NCI-H774 (cell line): Measurements from ENCODE around the gene DIAPH2.

Source experiments
- DNase-seq: peaks from one replicate; lab custom pipeline; 2025; lab: John Stamatoyannopoulos, UW

DIAPH2 gene

GRCh38 chrX:97175147-97175546 is 490.5 kb downstream of the DIAPH2 start:
- no peak for DNase-seq

GRCh38 chrX:97189668-97190067 is 505.0 kb downstream of the DIAPH2 start:
- no peak for DNase-seq

- DNase-seq: no peak
These were observed 514.9 kb downstream of the DIAPH2 start for GRCh38 chrX:97199501-97199900.

- DNase-seq: no peak
These were observed 515.8 kb downstream of the DIAPH2 start for GRCh38 chrX:97200454-97200853.

- no peak for DNase-seq
These were observed 525.9 kb downstream of the DIAPH2 start for GRCh38 chrX:97210501-97210900.

- DNase-seq: no peak
These were observed 526.4 kb downstream of the DIAPH2 start for GRCh38 chrX:97211070-97211469.

GRCh38 chrX:97215186-97215585 is 530.5 kb downstream of the DIAPH2 start:
- DNase-seq: no peak

- no peak for DNase-seq
These were observed 539.5 kb downstream of the DIAPH2 start for GRCh38 chrX:97224148-97224547.

- DNase-seq: no peak
These were observed 544.7 kb downstream of the DIAPH2 start for GRCh38 chrX:97229318-97229717.

- DNase-seq: no peak
These were observed 546.3 kb downstream of the DIAPH2 start for GRCh38 chrX:97230948-97231347.

- DNase-seq: no peak
These were observed 549.9 kb downstream of the DIAPH2 start for GRCh38 chrX:97234471-97235081.

- DNase-seq: no peak
These were observed 554.0 kb downstream of the DIAPH2 start for GRCh38 chrX:97238632-97239031.

- no peak for DNase-seq
These were observed 567.5 kb downstream of the DIAPH2 start for GRCh38 chrX:97252111-97252510.

- no peak for DNase-seq
These were observed 576.0 kb downstream of the DIAPH2 start for GRCh38 chrX:97260679-97261078.

GRCh38 chrX:97266406-97267121 is 581.9 kb downstream of the DIAPH2 start:
- DNase-seq: no peak

- no peak for DNase-seq
These were observed 582.9 kb downstream of the DIAPH2 start for GRCh38 chrX:97267396-97268181.

GRCh38 chrX:97268182-97268680 is 583.6 kb downstream of the DIAPH2 start:
- no peak for DNase-seq

GRCh38 chrX:97284531-97284930 is 599.9 kb downstream of the DIAPH2 start:
- DNase-seq: no peak

GRCh38 chrX:97290199-97290598 is 605.6 kb downstream of the DIAPH2 start:
- no peak for DNase-seq

GRCh38 chrX:97294041-97294440 is 609.4 kb downstream of the DIAPH2 start:
- no peak for DNase-seq

- no peak for DNase-seq
These were observed 611.3 kb downstream of the DIAPH2 start for GRCh38 chrX:97295954-97296353.

- no peak for DNase-seq
These were observed 622.3 kb downstream of the DIAPH2 start for GRCh38 chrX:97306771-97307470.
